DND-41 (cell line): Measurements from ENCODE around the gene GTF2F1.

Experiments used
- EZH2 ChIP-seq: IDR thresholded peaks from 3 replicates; pipeline ENCODE4 v1.6.1; 2012; ENCODE audit warnings: borderline replicate concordance, low read depth, mild to moderate bottlenecking, moderate library complexity, low read length, inconsistent platforms; ENCODE audit not compliant: severe bottlenecking
- TF ChIP-seq, protein P1 (sequence below): IDR thresholded peaks from 2 replicates; pipeline ENCODE4 v1.5.1; 2012; ENCODE audit warnings: borderline replicate concordance, low read length, moderate library complexity, mild to moderate bottlenecking; ENCODE audit not compliant: poor library complexity, severe bottlenecking; ENCODE audit errors: extremely low read depth

DNA sequence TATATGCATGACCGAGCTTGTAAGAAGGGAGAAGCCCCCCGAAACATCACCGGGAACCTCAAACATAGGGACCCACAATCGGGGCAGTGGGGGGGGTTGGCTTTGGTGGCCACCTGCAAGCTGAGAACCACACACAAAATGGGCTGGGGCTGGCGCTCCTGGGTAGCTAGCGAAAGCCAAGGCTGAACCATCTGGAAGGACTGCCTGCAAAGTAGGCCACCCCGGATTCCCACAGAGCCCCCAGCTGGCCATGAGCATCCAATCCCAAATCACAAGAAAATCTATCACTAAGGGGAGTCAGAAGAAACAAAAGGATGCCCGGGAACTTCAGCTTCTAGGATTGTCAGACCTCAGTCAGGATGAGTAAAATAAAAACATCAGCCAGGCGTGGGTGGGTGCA lies 14.5 kb downstream of the GTF2F1 start:
- TF ChIP-seq EZH2, result no peak
- TF ChIP-seq, protein P1, sequence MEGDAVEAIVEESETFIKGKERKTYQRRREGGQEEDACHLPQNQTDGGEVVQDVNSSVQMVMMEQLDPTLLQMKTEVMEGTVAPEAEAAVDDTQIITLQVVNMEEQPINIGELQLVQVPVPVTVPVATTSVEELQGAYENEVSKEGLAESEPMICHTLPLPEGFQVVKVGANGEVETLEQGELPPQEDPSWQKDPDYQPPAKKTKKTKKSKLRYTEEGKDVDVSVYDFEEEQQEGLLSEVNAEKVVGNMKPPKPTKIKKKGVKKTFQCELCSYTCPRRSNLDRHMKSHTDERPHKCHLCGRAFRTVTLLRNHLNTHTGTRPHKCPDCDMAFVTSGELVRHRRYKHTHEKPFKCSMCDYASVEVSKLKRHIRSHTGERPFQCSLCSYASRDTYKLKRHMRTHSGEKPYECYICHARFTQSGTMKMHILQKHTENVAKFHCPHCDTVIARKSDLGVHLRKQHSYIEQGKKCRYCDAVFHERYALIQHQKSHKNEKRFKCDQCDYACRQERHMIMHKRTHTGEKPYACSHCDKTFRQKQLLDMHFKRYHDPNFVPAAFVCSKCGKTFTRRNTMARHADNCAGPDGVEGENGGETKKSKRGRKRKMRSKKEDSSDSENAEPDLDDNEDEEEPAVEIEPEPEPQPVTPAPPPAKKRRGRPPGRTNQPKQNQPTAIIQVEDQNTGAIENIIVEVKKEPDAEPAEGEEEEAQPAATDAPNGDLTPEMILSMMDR, result no peak
